WTC11 (cell line): Measurements from ENCODE around the gene SIGLEC1. TPM values are rescaled to one million over a fixed set of nuclear protein-coding genes. Genes with fewer than 3 reads are reported as not detected.

ENCODE experiments used
- ATAC-seq: fragments of 200-7000 bp; cut with Tn5 transposase; 2 replicates; pipeline ENCODE4 v1.10.0; 2021; ENCODE audit warnings: mild to moderate bottlenecking, moderate library complexity
- CTCF ChIA-PET: fragments of 300-600 bp; sonication (Branson Sonifier 250); formaldehyde crosslinking; loops from one replicate; lab custom pipeline; 2021; ENCODE audit warnings: antibody characterized with exemption; lab: Charles Lee
- POLR2A ChIA-PET: fragments of 350-600 bp; sonication (Branson Sonifier 250); formaldehyde crosslinking; loops from one replicate; lab custom pipeline; 2021; ENCODE audit warnings: antibody characterized with exemption; lab: Charles Lee
- DNase-seq: peaks from one replicate; pipeline ENCODE4 v3.0.0; 2021; ENCODE audit warnings: low spot score
- H3K27ac Mint-ChIP-seq: 2 replicates; pipeline ENCODE4 v1.8.0; 2021; ENCODE audit warnings: mixed read lengths
- H3K27me3 Mint-ChIP-seq: 2 replicates; pipeline ENCODE4 v1.8.0; 2021; ENCODE audit warnings: low read depth, mild to moderate bottlenecking, moderate library complexity, mixed read lengths
- H3K36me3 Mint-ChIP-seq: 2 replicates; pipeline ENCODE4 v1.8.0; 2021; ENCODE audit warnings: mixed read lengths
- H3K4me1 Mint-ChIP-seq: 2 replicates; pipeline ENCODE4 v1.8.0; 2022; ENCODE audit warnings: mixed read lengths
- H3K4me3 Mint-ChIP-seq: 2 replicates; pipeline ENCODE4 v1.8.0; 2021; ENCODE audit warnings: mild to moderate bottlenecking, moderate library complexity, mixed read lengths
- H3K9me3 Mint-ChIP-seq: 2 replicates; pipeline ENCODE4 v1.8.0; 2021; ENCODE audit warnings: mixed read lengths
- HMGA2 ChIP-seq: fragments of 250-450 bp; sonication (Bioruptor Pico); IDR thresholded peaks from 2 replicates; pipeline ENCODE4 v1.4.0; 2021; ENCODE audit warnings: mild to moderate bottlenecking, moderate library complexity
- JUN ChIP-seq: sonication (generic); formaldehyde crosslinking; IDR thresholded peaks from 2 replicates; pipeline ENCODE4 v1.8.0; 2023; ENCODE audit warnings: mild to moderate bottlenecking, missing genetic modification reagents
- NFYB ChIP-seq: sonication (generic); formaldehyde crosslinking; conservative IDR thresholded peaks from 2 replicates; pipeline ENCODE4 v1.8.0; 2022; ENCODE audit warnings: low read depth, missing genetic modification reagents
- TCF7 ChIP-seq: sonication (generic); formaldehyde crosslinking; IDR thresholded peaks from 2 replicates; pipeline ENCODE4 v1.8.0; 2022; ENCODE audit warnings: mild to moderate bottlenecking, low read depth, missing genetic modification reagents, moderate library complexity
- ZBTB21 ChIP-seq: sonication (generic); formaldehyde crosslinking; IDR thresholded peaks from 2 replicates; pipeline ENCODE4 v1.8.1; 2023; ENCODE audit warnings: mild to moderate bottlenecking, missing genetic modification reagents, borderline replicate concordance
- ZNF138 ChIP-seq: sonication (generic); formaldehyde crosslinking; conservative IDR thresholded peaks from 2 replicates; pipeline ENCODE4 v1.8.1; 2022; ENCODE audit warnings: mild to moderate bottlenecking, moderate library complexity, missing genetic modification reagents
- ZNF396 ChIP-seq: fragments of 250-450 bp; sonication (Bioruptor Pico); IDR thresholded peaks from 2 replicates; pipeline ENCODE4 v1.8.0; 2021; ENCODE audit warnings: mild to moderate bottlenecking, moderate library complexity, borderline replicate concordance
- ZNF423 ChIP-seq: fragments of 250-450 bp; sonication (Bioruptor Pico); IDR thresholded peaks from 2 replicates; pipeline ENCODE4 v2.1.2; 2022; ENCODE audit warnings: mild to moderate bottlenecking, moderate library complexity
- total RNA-seq: library from RNA; stranded (reverse); gene quantifications from 3 replicates; pipeline ENCODE4 v1.2.3, GENCODE V29; 2021
- TF ChIP-seq, protein P1 (sequence below): sonication (generic); formaldehyde crosslinking; IDR thresholded peaks from 2 replicates; pipeline ENCODE4 v1.8.0; 2022; ENCODE audit warnings: mild to moderate bottlenecking, missing genetic modification reagents
- TF ChIP-seq, protein P2 (sequence below): sonication (generic); formaldehyde crosslinking; IDR thresholded peaks from 2 replicates; pipeline ENCODE4 v1.8.0; 2022; ENCODE audit warnings: mild to moderate bottlenecking, missing genetic modification reagents
- TF ChIP-seq, protein P3 (sequence below): fragments of 250-450 bp; sonication (Bioruptor Pico); IDR thresholded peaks from 2 replicates; pipeline ENCODE4 v2.1.2; 2022; ENCODE audit warnings: mild to moderate bottlenecking, moderate library complexity
- TF ChIP-seq, protein P4 (sequence below): fragments of 200-600 bp; IDR thresholded peaks from 2 replicates; pipeline ENCODE4 v1.8.0; 2022; ENCODE audit warnings: antibody characterized with exemption
- TF ChIP-seq, protein P5 (sequence below): sonication (generic); formaldehyde crosslinking; IDR thresholded peaks from 2 replicates; pipeline ENCODE4 v1.8.0; 2022; ENCODE audit warnings: missing genetic modification reagents
- TF ChIP-seq, protein P6 (sequence below): sonication (generic); formaldehyde crosslinking; IDR thresholded peaks from 2 replicates; pipeline ENCODE4 v1.8.0; 2022; ENCODE audit warnings: mild to moderate bottlenecking, missing genetic modification reagents
- TF ChIP-seq, protein P7 (sequence below): sonication (generic); formaldehyde crosslinking; conservative IDR thresholded peaks from 2 replicates; pipeline ENCODE4 v1.8.1; 2022; ENCODE audit warnings: mild to moderate bottlenecking, missing genetic modification reagents

The SIGLEC1 gene
- total RNA-seq, 1 experiment from 2014 or later = 0.04 TPM

DNA sequence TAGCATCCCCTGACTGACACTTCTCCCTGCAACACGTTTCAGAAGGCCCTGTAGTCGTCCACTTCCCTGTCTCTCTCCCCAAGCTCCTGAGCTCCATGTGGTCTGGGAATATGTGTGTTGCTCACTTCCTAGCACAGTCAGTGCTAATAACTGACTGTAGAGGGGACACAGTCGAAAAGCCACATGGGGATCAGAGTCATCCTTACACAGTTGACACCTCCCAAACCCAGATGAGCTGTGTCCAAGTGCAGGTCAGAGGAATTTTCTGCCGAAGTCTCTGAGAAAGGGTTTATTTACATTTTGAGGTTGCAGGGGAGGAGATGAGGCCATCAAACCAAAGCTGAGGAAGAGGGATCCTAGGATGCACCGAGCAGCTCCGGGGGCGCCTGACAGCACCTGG, 27.1 kb downstream of the SIGLEC1 start:
- peaks cover 20% of the 10 kb centered on the region for H3K27me3 Mint-ChIP-seq
- CTCF ChIA-PET = interaction anchor here (0.8 to 2.0 kb wide), 10 partner anchors 9 to 82 kb away, joined by 3 to 15 read pairs (median 6); partner anchors contain the start of gene ADISSP
- no peak overlapping the region for H3K27ac Mint-ChIP-seq
- no peak overlapping the region for H3K4me3 Mint-ChIP-seq
- H3K9me3 Mint-ChIP-seq = peaks cover 4% of the 10 kb centered on the region; the same call in 1 of the 2 replicates
- H3K4me1 Mint-ChIP-seq = peaks cover 37% of the 10 kb centered on the region
- no peak for DNase-seq
- TF ChIP-seq, protein P1, sequence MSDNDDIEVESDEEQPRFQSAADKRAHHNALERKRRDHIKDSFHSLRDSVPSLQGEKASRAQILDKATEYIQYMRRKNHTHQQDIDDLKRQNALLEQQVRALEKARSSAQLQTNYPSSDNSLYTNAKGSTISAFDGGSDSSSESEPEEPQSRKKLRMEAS (CRISPR knock-in tag) = no peak
- TF ChIP-seq, protein P2, sequence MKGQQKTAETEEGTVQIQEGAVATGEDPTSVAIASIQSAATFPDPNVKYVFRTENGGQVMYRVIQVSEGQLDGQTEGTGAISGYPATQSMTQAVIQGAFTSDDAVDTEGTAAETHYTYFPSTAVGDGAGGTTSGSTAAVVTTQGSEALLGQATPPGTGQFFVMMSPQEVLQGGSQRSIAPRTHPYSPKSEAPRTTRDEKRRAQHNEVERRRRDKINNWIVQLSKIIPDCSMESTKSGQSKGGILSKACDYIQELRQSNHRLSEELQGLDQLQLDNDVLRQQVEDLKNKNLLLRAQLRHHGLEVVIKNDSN = no peak
- TF ChIP-seq ZBTB21 (CRISPR knock-in tag) (no peak), JUN (no peak), NFYB (no peak), TCF7 (CRISPR knock-in tag) (no peak), HMGA2 (CRISPR knock-in tag) (no peak), ZNF396 (CRISPR knock-in tag) (no peak)
- TF ChIP-seq, protein P3, sequence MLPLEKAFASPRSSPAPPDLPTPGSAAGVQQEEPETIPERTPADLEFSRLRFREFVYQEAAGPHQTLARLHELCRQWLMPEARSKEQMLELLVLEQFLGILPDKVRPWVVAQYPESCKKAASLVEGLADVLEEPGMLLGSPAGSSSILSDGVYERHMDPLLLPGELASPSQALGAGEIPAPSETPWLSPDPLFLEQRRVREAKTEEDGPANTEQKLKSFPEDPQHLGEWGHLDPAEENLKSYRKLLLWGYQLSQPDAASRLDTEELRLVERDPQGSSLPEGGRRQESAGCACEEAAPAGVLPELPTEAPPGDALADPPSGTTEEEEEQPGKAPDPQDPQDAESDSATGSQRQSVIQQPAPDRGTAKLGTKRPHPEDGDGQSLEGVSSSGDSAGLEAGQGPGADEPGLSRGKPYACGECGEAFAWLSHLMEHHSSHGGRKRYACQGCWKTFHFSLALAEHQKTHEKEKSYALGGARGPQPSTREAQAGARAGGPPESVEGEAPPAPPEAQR = no peak
- TF ChIP-seq, protein P4, sequence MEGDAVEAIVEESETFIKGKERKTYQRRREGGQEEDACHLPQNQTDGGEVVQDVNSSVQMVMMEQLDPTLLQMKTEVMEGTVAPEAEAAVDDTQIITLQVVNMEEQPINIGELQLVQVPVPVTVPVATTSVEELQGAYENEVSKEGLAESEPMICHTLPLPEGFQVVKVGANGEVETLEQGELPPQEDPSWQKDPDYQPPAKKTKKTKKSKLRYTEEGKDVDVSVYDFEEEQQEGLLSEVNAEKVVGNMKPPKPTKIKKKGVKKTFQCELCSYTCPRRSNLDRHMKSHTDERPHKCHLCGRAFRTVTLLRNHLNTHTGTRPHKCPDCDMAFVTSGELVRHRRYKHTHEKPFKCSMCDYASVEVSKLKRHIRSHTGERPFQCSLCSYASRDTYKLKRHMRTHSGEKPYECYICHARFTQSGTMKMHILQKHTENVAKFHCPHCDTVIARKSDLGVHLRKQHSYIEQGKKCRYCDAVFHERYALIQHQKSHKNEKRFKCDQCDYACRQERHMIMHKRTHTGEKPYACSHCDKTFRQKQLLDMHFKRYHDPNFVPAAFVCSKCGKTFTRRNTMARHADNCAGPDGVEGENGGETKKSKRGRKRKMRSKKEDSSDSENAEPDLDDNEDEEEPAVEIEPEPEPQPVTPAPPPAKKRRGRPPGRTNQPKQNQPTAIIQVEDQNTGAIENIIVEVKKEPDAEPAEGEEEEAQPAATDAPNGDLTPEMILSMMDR = no peak
- TF ChIP-seq, all 79 proteins: peak for 0
- POLR2A ChIA-PET = no interaction called here
- no peak for ATAC-seq
- H3K36me3 Mint-ChIP-seq = no peaks in the 10 kb centered on the region

DNA sequence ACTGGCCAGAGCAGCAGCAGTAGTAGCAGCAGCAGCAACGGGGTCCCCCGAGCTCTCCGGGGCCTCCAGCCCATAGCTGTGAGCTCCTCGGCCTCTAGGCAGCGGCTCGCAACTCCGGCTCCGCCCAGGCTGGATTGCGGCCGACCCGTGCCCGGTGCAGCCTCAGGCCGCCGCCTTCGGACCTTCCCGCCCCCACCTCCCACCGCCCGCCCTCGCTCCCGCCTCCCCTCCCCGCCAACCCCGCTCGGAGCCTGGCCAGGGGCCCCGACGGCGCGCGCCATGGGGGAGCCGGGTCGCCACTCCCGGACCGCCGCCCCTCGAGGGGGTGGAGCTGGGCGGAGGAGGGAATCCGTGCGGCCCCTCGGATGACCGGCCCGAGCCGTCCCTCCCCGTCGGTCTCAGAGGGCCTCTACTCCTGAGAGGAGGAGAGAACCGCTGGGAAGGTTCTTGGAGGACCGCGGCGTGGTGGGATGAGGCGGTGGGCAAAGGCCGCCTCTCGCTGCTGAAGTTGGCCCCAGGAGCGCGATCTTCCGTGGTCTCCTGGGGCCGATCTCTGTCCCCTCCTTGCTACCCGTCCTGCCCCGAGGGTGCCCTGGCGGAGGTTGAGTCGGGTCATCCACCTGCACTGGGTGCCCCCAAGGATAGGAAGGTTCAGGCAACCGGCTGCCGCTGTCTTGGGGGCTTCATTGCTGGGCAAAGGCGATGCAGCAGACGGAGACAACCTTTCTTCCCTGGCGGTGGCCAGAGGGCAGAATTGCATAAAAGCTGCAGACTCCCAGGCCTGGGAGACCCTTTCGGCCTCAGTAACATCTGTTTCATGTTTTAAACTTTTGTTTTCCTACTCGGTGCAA, 30.2 kb downstream of the SIGLEC1 start, which contains the start of gene ADAM33:
Gene ADAM33 (minus strand): TSS at position 80 of the 851 bp plus-strand sequence. CDS start 6 bp downstream, at position 74.
- H3K27me3 Mint-ChIP-seq = peaks cover 20% of the 10 kb centered on the region
- H3K4me1 Mint-ChIP-seq = peaks cover 38% of the 10 kb centered on the region
- no peaks in the 10 kb centered on the region for H3K36me3 Mint-ChIP-seq
- POLR2A ChIA-PET = interaction anchor here (0.7 to 1.0 kb wide), 3 partner anchors 29 to 76 kb away, joined by 3 to 7 read pairs (median 5); no protein-coding TSS in a partner anchor
- DNase-seq = peak; percentile 51
- CTCF ChIA-PET = interaction anchor here (0.7 to 3.9 kb wide), 19 partner anchors 10 to 399 kb away, joined by 3 to 38 read pairs (median 4); partner anchors contain the start of genes ADISSP, CENPB and SPEF1
- no peaks in the 10 kb centered on the region for H3K9me3 Mint-ChIP-seq
- ATAC-seq = peak; percentile 49
- TF ChIP-seq, protein P5, sequence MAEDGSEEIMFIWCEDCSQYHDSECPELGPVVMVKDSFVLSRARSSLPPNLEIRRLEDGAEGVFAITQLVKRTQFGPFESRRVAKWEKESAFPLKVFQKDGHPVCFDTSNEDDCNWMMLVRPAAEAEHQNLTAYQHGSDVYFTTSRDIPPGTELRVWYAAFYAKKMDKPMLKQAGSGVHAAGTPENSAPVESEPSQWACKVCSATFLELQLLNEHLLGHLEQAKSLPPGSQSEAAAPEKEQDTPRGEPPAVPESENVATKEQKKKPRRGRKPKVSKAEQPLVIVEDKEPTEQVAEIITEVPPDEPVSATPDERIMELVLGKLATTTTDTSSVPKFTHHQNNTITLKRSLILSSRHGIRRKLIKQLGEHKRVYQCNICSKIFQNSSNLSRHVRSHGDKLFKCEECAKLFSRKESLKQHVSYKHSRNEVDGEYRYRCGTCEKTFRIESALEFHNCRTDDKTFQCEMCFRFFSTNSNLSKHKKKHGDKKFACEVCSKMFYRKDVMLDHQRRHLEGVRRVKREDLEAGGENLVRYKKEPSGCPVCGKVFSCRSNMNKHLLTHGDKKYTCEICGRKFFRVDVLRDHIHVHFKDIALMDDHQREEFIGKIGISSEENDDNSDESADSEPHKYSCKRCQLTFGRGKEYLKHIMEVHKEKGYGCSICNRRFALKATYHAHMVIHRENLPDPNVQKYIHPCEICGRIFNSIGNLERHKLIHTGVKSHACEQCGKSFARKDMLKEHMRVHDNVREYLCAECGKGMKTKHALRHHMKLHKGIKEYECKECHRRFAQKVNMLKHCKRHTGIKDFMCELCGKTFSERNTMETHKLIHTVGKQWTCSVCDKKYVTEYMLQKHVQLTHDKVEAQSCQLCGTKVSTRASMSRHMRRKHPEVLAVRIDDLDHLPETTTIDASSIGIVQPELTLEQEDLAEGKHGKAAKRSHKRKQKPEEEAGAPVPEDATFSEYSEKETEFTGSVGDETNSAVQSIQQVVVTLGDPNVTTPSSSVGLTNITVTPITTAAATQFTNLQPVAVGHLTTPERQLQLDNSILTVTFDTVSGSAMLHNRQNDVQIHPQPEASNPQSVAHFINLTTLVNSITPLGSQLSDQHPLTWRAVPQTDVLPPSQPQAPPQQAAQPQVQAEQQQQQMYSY = no peak
- TF ChIP-seq, protein P6, sequence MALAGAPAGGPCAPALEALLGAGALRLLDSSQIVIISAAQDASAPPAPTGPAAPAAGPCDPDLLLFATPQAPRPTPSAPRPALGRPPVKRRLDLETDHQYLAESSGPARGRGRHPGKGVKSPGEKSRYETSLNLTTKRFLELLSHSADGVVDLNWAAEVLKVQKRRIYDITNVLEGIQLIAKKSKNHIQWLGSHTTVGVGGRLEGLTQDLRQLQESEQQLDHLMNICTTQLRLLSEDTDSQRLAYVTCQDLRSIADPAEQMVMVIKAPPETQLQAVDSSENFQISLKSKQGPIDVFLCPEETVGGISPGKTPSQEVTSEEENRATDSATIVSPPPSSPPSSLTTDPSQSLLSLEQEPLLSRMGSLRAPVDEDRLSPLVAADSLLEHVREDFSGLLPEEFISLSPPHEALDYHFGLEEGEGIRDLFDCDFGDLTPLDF (CRISPR knock-in tag) = no peak
- 0 out of 2 replicates have a peak, but pooled peaks have one; percentile 6 for TF ChIP-seq ZNF423
- TF ChIP-seq, protein P7, sequence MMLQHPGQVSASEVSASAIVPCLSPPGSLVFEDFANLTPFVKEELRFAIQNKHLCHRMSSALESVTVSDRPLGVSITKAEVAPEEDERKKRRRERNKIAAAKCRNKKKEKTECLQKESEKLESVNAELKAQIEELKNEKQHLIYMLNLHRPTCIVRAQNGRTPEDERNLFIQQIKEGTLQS (CRISPR knock-in tag) = no peak
- TF ChIP-seq ZNF138 (CRISPR knock-in tag) = 0 out of 2 replicates have a peak, but pooled peaks have one; percentile 28
- H3K4me3 Mint-ChIP-seq = peak within 1 kb of the TSS; percentile 70
- H3K27ac Mint-ChIP-seq = no peak within 1 kb of the TSS
